Endothelial cell of umbilical vein (primary cell): ENCODE results near the gene ISOC1. TPM values are rescaled to one million over a fixed set of nuclear protein-coding genes. Genes with fewer than 3 reads are reported as not detected.

ENCODE experiments used
- BruUV-seq: library from RNA; stranded (reverse); fragments of 400-500 nt; replicated peaks from 2 replicates; lab custom pipeline; 2021; lab: Mats Ljungman, UMichigan
- CTCF ChIA-PET: fragments of 300-600, 350-600 bp; sonication (Branson Sonifier 250); formaldehyde crosslinking; loops from one replicate; lab custom pipeline; 2021; ENCODE audit warnings: antibody characterized with exemption, inconsistent platforms; lab: Charles Lee
- POLR2A ChIA-PET: fragments of 300-600, 350-600 bp; sonication (Branson Sonifier 250); formaldehyde crosslinking; loops from one replicate; lab custom pipeline; 2021; ENCODE audit warnings: antibody characterized with exemption, inconsistent platforms; lab: Charles Lee
- DNase-seq: peaks from one replicate; pipeline ENCODE4 v3.0.0-alpha.2; 2011; ENCODE audit warnings: low read depth, low spot score
- FAIRE-seq: peaks from 2 replicates; lab custom pipeline; 2011; peaks lifted over from hg19 to GRCh38; lab: Jason Lieb, UNC
- H2AFZ ChIP-seq: 2 replicates; pipeline ENCODE4 v1.6.0; 2012; ENCODE audit warnings: low read depth, low read length, control low read depth, inconsistent platforms
- H3K27ac ChIP-seq: 2 replicates; pipeline ENCODE4 v1.5.1; 2011; ENCODE audit warnings: low read depth, mild to moderate bottlenecking, control low read depth, low read length, moderate library complexity; ENCODE audit not compliant: insufficient read depth
- H3K27me3 ChIP-seq, 2 experiments: 2 replicates each; pipeline versions ENCODE4 v1.6.0 to v1.6.1; 2011; ENCODE audit warnings: low read length in 2 of 2, mixed read lengths in 1 of 2; ENCODE audit not compliant: control insufficient read depth in 2 of 2, insufficient read depth in 2 of 2
- H3K36me3 ChIP-seq, 2 experiments: 2 replicates in 1 of 2; 3 replicates in 1 of 2; pipeline ENCODE4 v1.5.1; 2011; ENCODE audit warnings: low read length in 2 of 2, mild to moderate bottlenecking in 1 of 2, moderate library complexity in 1 of 2; ENCODE audit not compliant: control insufficient read depth in 2 of 2, insufficient read depth in 2 of 2; ENCODE audit errors: extremely low read depth in 1 of 2
- H3K4me1 ChIP-seq: 3 replicates; pipeline ENCODE4 v1.5.1; 2011; ENCODE audit warnings: mild to moderate bottlenecking, low read length; ENCODE audit not compliant: control insufficient read depth, insufficient read depth; ENCODE audit errors: extremely low read depth
- H3K4me2 ChIP-seq: 2 replicates; pipeline ENCODE4 v1.6.1; 2011; ENCODE audit warnings: low read length, control low read depth, mixed read lengths; ENCODE audit not compliant: insufficient read depth
- H3K4me3 ChIP-seq, 3 experiments: fragments of 200-600 bp in 1 of 3; sonication (generic), shearing (Covaris generic) in 1 of 3; replicated peaks in 1 of 3; 2 replicates each; pipeline ENCODE4 v1.5.1; 2011 to 2016; ENCODE audit warnings: control low read depth in 3 of 3, low read length in 3 of 3, mild to moderate bottlenecking in 2 of 3, inconsistent platforms in 1 of 3, low read depth in 1 of 3, moderate library complexity in 1 of 3; ENCODE audit not compliant: insufficient read depth in 1 of 3
- H3K79me2 ChIP-seq: 2 replicates; pipeline ENCODE4 v1.6.0; 2012; ENCODE audit warnings: low read length, inconsistent platforms; ENCODE audit not compliant: control insufficient read depth, insufficient read depth
- H3K9ac ChIP-seq: replicated peaks from 2 replicates; pipeline ENCODE3; 2011; ENCODE audit warnings: low read length, control low read depth; ENCODE audit not compliant: insufficient read depth; ENCODE audit errors: extremely low read depth
- H3K9me1 ChIP-seq: replicated peaks from 3 replicates; pipeline ENCODE4 v1.6.0; 2011; ENCODE audit warnings: mild to moderate bottlenecking, low read length; ENCODE audit not compliant: control insufficient read depth, insufficient read depth; ENCODE audit errors: extremely low read depth
- H3K9me3 ChIP-seq: replicated peaks from 2 replicates; pipeline ENCODE4 v1.5.1; 2012; ENCODE audit warnings: low read length, inconsistent platforms; ENCODE audit not compliant: control insufficient read depth, insufficient read depth
- H4K20me1 ChIP-seq: replicated peaks from 2 replicates; pipeline ENCODE3; 2011; ENCODE audit warnings: mild to moderate bottlenecking, low read length; ENCODE audit not compliant: control insufficient read depth, insufficient read depth; ENCODE audit errors: extremely low read depth
- EZH2 ChIP-seq: IDR thresholded peaks from 2 replicates; pipeline ENCODE4 v1.6.1; 2012; ENCODE audit warnings: borderline replicate concordance, low read depth, mild to moderate bottlenecking, moderate library complexity, low read length, inconsistent platforms; ENCODE audit not compliant: severe bottlenecking
- FOS ChIP-seq: IDR thresholded peaks from 2 replicates; pipeline ENCODE4 v1.6.1; 2011; ENCODE audit warnings: mild to moderate bottlenecking, low read length, moderate library complexity, borderline replicate concordance; ENCODE audit not compliant: insufficient read depth
- GATA2 ChIP-seq: IDR thresholded peaks from 2 replicates; pipeline ENCODE4 v1.7.0; 2011; ENCODE audit warnings: low read depth, mild to moderate bottlenecking, moderate library complexity, mixed read lengths, low read length; ENCODE audit not compliant: insufficient read length, insufficient read depth
- JUN ChIP-seq: IDR thresholded peaks from 2 replicates; pipeline ENCODE4 v1.6.1; 2011; ENCODE audit warnings: borderline replicate concordance, low read depth; ENCODE audit not compliant: insufficient read length, insufficient read depth
- MAX ChIP-seq: IDR thresholded peaks from 2 replicates; pipeline ENCODE4 v1.6.1; 2011; ENCODE audit not compliant: insufficient read depth, insufficient read length
- MYC ChIP-seq: IDR thresholded peaks from one replicate; pipeline ENCODE4 v1.6.1; 2011; ENCODE audit warnings: mild to moderate bottlenecking, low read depth, low read length
- POLR2A ChIP-seq: IDR thresholded peaks from 2 replicates; pipeline ENCODE4 v1.6.1; 2012; ENCODE audit warnings: low read depth, mild to moderate bottlenecking, control low read depth, low read length
- POLR2AphosphoS5 ChIP-seq: IDR thresholded peaks from 2 replicates; pipeline ENCODE4 v1.6.1; 2012; ENCODE audit warnings: low read depth, mild to moderate bottlenecking, control low read depth, low read length, moderate library complexity; ENCODE audit not compliant: insufficient read depth
- dilution Hi-C: fragments of 300-500 bp; cut with MboI; formaldehyde crosslinking; loops from one replicate; pipeline ENCODE4 v1.15.0; 2019; ENCODE audit warnings: low sequenced_read_pairs; ENCODE audit not compliant: extremely low pct_ligation_motif_present
- intact Hi-C: fragments of 100-400 bp; cut with micrococcal nuclease; formaldehyde crosslinking; loops from one replicate; pipeline ENCODE4 v1.10.0; 2022
- polyA plus RNA-seq, 4 experiments: library from polyadenylated mRNA; depleted of rRNA in 3 of 4; stranded (reverse) in 3 of 4; unstranded in 1 of 4; fragments of >200 nt; gene quantifications; 2 replicates each; pipeline versions ENCODE4 v1.2.1 to v1.2.3, GENCODE V29; 2011 to 2012; ENCODE audit warnings: missing spikeins in 1 of 4
- total RNA-seq: library from RNA; stranded (reverse); gene quantifications from 2 replicates; pipeline ENCODE4 v1.2.3, GENCODE V29; 2021
- TF ChIP-seq, protein P1 (sequence below), 2 donors: IDR thresholded peaks; 1 replicate in 1 of 2; 2 replicates in 1 of 2; pipeline ENCODE4 v1.5.1; 2011; ENCODE audit warnings: low read length in 2 of 2, mild to moderate bottlenecking in 2 of 2, moderate library complexity in 2 of 2, control low read depth in 1 of 2, inconsistent platforms in 1 of 2, low read depth in 1 of 2; ENCODE audit not compliant: insufficient read depth in 1 of 2; ENCODE audit errors: extremely low read depth in 1 of 2

Gene ISOC1
- total and polyA plus RNA-seq, 2 donors (not counting 3 experiments of a cell fraction or from before 2014, with no cell fraction given), result 21.4 to 21.6 TPM

- Histone ChIP-seq H3K4me2 (no peak overlapping the region), H3K9me3 (no peaks in the 10 kb centered on the region), H3K4me3 (no peak overlapping the region), H3K9me1 (no peaks in the 10 kb centered on the region), H3K27me3 (no peaks in the 10 kb centered on the region), H2AFZ (no peak overlapping the region), H3K36me3 (no peaks in the 10 kb centered on the region), H3K27ac (no peak overlapping the region), H4K20me1 (no peaks in the 10 kb centered on the region), H3K79me2 (no peaks in the 10 kb centered on the region), H3K4me1 (no peaks in the 10 kb centered on the region), H3K9ac (no peak overlapping the region)
- no peak for TF ChIP-seq MYC
- TF ChIP-seq EZH2, result no peak
- no peak for TF ChIP-seq POLR2AphosphoS5
- TF ChIP-seq, protein P1, sequence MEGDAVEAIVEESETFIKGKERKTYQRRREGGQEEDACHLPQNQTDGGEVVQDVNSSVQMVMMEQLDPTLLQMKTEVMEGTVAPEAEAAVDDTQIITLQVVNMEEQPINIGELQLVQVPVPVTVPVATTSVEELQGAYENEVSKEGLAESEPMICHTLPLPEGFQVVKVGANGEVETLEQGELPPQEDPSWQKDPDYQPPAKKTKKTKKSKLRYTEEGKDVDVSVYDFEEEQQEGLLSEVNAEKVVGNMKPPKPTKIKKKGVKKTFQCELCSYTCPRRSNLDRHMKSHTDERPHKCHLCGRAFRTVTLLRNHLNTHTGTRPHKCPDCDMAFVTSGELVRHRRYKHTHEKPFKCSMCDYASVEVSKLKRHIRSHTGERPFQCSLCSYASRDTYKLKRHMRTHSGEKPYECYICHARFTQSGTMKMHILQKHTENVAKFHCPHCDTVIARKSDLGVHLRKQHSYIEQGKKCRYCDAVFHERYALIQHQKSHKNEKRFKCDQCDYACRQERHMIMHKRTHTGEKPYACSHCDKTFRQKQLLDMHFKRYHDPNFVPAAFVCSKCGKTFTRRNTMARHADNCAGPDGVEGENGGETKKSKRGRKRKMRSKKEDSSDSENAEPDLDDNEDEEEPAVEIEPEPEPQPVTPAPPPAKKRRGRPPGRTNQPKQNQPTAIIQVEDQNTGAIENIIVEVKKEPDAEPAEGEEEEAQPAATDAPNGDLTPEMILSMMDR (IDR thresholded peaks at IDR 0.05; ENCODE audit: extremely low read depth in 1 of 2, insufficient read depth in 1 of 2, low read depth in 1 of 2, low read length in 2 of 2), result no peak
- TF ChIP-seq FOS, result no peak
- TF ChIP-seq POLR2A, result no peak
- no peak for TF ChIP-seq GATA2
- no peak for TF ChIP-seq MAX
- no peak for TF ChIP-seq JUN
- ChIA-PET CTCF (no interaction called here), POLR2A (no interaction called here)
- no TSS peak for BruUV-seq
- no peak for FAIRE-seq
- DNase-seq, result no peak
- dilution Hi-C loops (no loop called here), intact Hi-C loops (no loop called here)
These were observed 46.0 kb upstream of the ISOC1 start for GRCh38 chr5:129048509-129048908.
